GM18907 (cell line): ENCODE measurements around the gene ATG12.
"Not testable (repeated sequence)": the region's sequence is repeated elsewhere in the genome, so short reads cannot be mapped to it uniquely, and the experiment has no call there.

Experiments
- ATAC-seq: cut with Tn5 transposase; IDR thresholded peaks from one replicate; pipeline ENCODE4 v1.9.1; 2021; ENCODE audit warnings: mild to moderate bottlenecking, moderate library complexity; ENCODE audit not compliant: unreplicated experiment

ATG12 gene

GRCh38 chr5:115842952-115843351, 1.6 kb upstream of the ATG12 start:
- no peak for ATAC-seq

- peak; percentile 41 for ATAC-seq
Measured at GRCh38 chr5:115842089-115842935, 947 bp upstream of the ATG12 start.

GRCh38 chr5:115840873-115841272, 492 bp downstream of the ATG12 start:
- ATAC-seq: no peak

- ATAC-seq: no peak
Measured at GRCh38 chr5:115838885-115839518, 2.4 kb downstream of the ATG12 start.

- no peak for ATAC-seq
Measured at GRCh38 chr5:115835481-115835880, 5.9 kb downstream of the ATG12 start.

GRCh38 chr5:115831163-115831768, 10.1 kb downstream of the ATG12 start:
- peak; percentile 79 for ATAC-seq

- ATAC-seq: no peak
Measured at GRCh38 chr5:115829913-115830312, 11.5 kb downstream of the ATG12 start.

- no peak for ATAC-seq
Measured at GRCh38 chr5:115825948-115826347, 15.4 kb downstream of the ATG12 start.

- ATAC-seq: not testable (repeated sequence)
Measured at GRCh38 chr5:115824983-115825382, 16.4 kb downstream of the ATG12 start.

GRCh38 chr5:115820846-115821245, 20.5 kb downstream of the ATG12 start:
- no peak for ATAC-seq

- ATAC-seq: no peak
Measured at GRCh38 chr5:115818821-115819220, 22.5 kb downstream of the ATG12 start.

- ATAC-seq: no peak
Measured at GRCh38 chr5:115817386-115817785, 24.0 kb downstream of the ATG12 start.

- peak; percentile 61 for ATAC-seq
Measured at GRCh38 chr5:115816226-115817081, 24.9 kb downstream of the ATG12 start, which contains the start of gene CDO1. Gene CDO1, minus strand, starts transcription at chr5:115816659. Its CDS starts 262 bp downstream, at chr5:115816397.

- no peak for ATAC-seq
Measured at GRCh38 chr5:115815693-115816225, 25.6 kb downstream of the ATG12 start.

- no peak for ATAC-seq
Measured at GRCh38 chr5:115815006-115815692, 26.2 kb downstream of the ATG12 start.

- no peak for ATAC-seq
Measured at GRCh38 chr5:115813719-115814118, 27.6 kb downstream of the ATG12 start.

GRCh38 chr5:115812372-115812771, 29.0 kb downstream of the ATG12 start:
- no peak for ATAC-seq

GRCh38 chr5:115811406-115811805, 30.0 kb downstream of the ATG12 start:
- no peak for ATAC-seq

- no peak for ATAC-seq
Measured at GRCh38 chr5:115810761-115811160, 30.6 kb downstream of the ATG12 start.

- no peak for ATAC-seq
Measured at GRCh38 chr5:115809946-115810345, 31.4 kb downstream of the ATG12 start.
